AG08396 (cell line): ENCODE data around the gene D2HGDH.
A peak's percentile ranks its signal among the peaks of the same experiment; 100 is the strongest.

ENCODE experiments used
- DNase-seq: peaks from one replicate; pipeline ENCODE4 v3.0.0; 2012; ENCODE audit warnings: low spot score, mixed read lengths

D2HGDH gene

DNA sequence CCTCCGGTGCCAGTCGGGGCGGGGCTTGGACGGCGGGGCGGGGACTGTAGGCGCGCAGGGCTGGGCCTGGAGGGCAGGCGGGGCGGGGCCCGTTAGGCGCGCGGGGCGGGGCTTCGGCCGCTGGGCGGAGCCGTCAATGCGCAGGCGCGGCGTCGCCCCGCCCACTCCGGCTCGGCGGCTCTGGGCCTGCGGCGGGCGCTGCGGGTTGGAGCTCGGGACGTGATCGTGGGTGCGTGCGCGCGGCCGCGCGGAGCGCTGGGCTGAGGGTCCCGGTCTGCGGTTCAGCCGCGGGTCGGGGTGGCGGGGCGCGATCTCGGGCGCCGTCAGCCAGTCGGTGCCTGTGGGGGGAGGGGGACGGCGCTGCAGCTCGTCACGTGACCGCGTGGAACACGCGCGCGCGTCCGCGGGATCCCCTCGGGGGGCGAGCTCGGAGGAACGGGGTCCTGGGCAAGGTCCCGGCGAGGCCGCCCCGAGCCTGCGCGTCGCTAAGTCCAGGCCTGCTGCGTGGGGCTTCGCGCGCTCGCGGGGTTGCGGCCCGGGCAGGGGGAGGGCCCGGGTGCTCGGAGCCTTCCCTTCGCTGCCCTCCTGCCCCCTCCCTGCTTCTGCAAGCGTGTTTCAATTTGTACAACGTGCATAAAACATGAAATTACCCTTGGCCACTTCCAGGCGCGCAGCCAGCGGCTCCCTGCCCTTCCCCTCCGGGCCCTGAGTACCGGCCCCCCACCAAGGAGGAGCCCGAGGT lies at the start of gene D2HGDH:
TSS of gene D2HGDH (plus strand) at position 164 of the 742 bp plus-strand sequence. CDS start 595 bp downstream, outside the sequence.
- peak; percentile 99 for DNase-seq

DNA sequence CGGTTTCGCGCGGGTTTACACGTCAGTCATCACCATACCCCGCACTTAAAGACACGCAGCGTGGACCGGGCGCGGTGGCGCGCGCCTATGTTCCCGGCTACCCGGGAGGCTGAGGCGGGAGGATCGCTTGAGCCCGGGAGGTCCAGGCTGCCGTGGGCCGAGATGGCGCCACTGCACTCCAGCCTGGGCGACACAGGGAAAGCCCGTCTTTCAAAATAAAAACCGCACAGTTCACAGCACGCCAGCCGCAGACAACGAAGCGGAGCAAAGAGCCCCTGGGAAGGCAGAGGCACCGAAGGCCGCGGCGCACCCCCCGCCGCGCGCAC lies 48.1 kb upstream of the D2HGDH start:
- DNase-seq, result no peak

DNA sequence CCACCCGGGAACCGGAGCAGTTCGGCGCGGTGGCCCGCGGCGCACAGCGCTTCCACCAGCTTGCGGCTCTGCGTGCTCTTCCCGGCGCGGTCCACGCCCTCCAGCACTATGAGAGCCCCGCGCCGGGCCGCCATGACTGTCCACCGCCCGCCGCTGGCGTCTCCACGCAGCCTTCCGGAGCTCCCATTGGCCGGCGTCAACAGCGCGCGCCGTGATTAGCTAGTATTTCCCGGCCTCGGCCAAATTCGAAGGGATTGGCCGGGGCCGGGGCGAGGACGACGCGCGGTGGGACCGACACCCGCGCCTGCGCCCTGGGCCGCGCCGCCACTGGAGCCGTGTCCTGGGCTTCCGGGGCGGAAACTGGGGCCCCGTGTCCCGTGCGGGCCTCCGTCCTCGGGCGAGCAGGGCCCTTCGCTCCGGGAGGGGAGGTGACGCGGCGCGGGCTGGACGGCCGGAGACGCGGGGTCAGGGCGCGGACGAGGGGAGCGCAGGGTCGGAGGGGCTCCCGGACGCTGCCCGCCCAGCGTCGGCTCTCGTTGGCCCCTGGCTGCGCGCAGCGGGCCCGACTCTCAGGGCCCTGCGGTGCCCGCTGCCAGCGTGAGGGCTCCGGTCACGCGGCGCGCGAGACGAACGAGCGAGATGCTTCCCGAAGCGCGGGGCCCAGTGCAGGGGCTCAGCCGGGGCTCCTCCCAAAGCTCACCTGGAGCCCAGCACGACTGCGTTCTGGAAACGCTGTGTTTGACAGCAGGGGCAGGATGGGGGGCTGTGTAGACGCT lies 47.6 kb upstream of the D2HGDH start, which contains the start of gene DTYMK:
TSS of gene DTYMK (minus strand) at position 166 of the 776 bp plus-strand sequence. CDS start at position 134, 32 bp downstream.
- peak; percentile 99 for DNase-seq

DNA sequence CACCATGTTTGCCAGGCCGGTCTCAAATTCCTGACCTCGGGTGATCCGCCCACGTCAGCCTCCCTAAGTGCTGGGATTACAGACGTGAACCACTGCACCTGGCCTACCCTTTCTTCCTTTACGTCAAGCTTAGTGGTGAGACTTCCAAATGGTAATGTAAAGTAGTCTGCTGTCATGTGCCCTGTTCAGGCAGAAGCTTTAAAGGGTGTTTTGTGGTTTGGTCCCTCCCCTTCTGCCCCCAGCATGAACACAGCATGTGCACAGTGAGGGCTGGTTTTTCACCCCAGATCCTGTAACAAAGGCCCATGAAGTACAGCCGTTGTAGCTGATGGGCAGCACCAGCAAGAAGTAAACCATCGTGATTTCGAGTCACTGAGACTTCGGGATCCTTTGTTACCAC lies 45.1 kb upstream of the D2HGDH start:
- DNase-seq, result no peak

DNA sequence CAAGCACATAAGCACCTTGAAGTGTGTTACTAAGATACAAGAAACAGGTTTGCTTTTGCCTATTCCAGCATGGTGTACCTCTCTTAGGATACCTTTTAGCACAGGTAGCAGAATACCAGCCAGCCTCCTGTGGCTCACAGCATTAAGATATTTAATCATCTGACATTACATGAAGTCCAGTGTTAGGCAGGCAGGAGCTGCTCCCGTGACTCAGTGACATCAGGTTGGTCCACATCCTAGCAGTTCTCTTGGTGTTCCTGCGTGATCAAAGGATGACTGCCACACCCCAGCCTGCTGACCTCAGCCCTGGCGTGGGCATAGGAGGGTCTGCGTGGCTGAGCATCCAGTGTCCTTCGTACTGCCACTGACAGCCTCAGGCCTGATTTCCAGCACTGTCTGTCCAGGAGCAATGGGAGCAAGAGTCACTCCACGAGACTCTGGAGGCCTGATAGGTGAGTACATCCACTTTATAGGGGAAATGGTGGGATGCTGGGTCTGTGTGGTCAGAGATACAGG lies 44.2 kb upstream of the D2HGDH start:
- DNase-seq, result no peak

DNA sequence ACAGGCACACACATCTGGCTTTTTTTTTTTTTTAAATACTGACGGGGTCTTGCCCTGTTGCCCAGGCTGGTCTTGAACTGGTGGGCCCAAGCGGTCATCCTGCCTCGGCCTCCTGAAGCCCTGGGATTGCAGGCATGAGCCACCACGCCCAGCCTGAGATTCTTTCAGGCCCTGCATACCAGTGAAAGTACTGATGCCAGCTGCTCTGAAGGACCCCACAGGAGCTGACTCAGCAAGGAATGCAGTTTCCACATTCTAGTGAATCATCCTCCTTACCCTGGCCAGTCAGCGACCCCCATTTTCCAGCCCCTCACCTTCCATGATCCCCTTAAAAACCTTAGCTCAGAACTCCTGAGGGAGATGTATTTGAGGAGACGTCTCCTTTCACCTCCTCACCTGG lies 42.0 kb upstream of the D2HGDH start:
- peak; percentile 65 for DNase-seq

DNA sequence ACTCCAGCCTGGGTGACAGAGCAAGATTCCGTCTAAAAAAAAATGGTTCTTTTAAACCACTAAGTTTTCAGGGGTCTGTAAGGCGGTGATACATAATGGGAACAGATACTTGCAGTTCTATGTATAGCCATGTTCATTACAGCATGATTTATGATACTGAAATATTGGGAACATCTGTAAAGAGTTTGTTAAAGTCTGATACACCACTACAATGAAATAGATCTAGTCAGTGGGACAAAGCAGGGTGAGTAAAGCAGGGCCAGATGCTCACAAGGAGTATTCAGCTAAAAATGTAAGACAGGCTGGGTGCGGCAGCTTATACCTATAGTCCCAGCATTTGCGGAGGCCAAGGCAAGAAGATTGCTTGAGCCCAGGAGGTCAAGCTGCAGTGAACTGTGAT lies 38.8 kb upstream of the D2HGDH start:
- DNase-seq, result no peak

DNA sequence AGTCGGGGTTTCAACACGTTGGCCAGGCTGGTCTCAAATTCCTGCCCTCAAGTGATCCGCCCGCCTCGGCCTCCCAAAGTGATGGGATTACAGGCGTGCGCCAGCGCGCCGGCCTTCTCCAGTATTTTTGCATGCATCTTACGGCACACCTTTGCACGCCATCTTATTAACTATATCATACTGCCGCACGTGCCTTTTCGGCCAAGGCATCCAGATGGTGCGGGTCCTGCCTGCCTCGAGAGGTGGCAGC lies 33.4 kb upstream of the D2HGDH start:
- no peak for DNase-seq

DNA sequence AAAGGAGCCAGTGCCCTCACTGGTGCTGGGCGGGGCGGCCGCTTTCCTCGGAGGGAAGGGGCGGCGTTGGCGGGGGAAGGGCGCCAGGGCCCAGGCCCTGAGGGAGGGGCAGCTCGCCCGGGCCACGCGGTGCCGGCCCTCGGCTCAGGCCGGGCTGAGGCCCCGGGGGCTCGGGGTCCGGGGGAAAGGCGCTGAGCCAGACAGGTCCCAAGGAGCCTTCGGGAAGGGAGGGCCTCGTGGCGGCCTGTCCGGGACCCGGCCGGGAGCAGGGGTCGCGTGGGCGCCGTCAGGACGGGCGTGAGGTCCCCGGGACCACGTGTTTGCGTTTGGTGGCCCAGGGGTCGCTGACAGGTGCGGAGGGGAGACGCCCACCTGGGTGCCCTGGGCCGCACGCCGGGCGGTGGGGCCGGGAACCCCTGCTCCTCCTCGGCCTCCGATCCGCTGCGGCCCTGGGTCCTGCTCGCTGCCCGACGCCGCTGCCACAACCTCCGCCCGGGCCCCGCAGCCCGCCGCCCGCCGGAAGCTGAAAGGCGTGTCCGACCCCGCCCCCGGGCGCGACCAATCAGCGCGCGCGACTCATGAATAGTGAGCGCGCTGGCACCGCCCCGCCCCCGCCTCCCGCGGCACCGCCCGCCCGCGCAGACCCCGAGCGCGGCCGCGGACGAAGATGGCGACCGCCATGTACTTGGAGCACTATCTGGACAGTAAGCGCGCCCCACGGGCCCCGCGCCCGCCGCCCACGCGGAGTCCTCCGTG lies 32.9 kb upstream of the D2HGDH start, which contains the start of gene ING5:
TSS of gene ING5 (plus strand) at position 641 of the 756 bp plus-strand sequence. CDS start at position 668, 27 bp downstream.
- DNase-seq, result peak; percentile 96

DNA sequence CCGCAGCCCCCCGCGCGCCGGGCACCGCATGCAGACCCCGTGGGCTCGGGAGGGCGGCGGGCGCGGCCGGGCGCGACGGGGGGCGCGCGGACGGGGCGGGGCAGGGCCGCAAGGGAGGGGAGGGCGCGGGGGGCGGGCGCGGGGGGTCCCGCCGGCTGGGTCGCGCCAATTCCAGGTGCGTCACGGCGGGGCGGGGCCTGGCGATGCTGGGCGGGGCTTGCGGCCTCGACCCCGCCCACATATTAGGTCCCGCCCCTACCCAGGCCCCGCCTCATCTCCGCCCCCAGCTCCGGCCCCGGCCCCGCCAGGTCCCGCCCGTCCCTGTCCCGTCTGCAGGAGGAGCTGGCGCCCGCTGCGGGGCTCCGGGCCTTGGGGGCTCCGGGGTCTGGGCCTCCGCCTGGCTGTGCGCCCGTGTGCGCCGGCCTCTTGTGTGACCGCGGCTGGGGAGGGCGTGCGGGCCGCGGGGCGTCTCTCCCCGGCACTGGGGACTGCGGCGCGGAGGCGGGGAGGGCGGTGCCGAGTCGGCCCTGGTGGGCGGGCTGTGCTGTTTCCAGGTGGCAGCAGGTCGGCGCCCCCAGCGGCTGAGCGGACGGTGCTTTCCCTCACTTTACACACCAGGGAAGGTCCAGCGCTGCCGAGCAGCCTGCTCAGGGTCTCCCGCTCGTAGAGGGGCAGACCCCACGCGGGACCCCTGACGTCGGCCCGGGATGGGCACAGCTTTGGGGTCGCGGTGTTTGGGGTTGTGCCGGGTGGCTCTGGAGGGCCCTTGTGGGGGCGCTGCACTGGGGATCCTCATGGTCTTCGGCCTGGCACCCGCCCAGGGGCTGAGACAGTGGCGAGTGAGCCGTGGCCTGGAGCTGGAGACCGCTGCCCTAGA lies 32.0 kb upstream of the D2HGDH start:
- peak; percentile 97 for DNase-seq

DNA sequence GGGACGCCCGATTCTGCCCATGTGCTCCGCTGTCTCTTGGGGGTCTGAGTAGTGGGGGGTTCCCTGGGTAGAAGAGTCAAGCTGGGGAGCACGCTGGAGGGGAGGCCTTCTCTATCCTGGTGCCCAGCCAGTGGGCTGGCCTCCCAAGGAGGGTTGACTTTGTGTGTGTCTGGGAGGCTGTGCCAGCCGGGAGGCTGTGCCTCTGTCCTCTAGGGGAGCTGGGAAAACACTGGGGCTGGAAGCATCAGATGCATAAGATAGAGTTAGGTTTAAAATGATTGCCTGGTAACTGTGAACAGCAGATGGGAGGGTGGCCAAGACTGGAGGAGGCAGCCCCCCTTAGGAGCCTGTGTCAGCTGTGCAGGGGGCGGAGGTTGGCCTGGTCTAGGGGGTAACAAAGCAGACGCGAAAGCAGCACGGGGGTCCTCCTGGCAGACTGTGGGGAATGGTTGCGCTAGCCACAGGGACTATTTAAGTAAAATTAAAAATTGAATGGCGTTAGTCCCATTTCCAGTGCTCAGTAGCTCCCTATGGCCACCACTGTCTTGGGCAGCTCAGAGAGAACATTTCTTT lies 31.3 kb upstream of the D2HGDH start:
- peak; percentile 51 for DNase-seq

DNA sequence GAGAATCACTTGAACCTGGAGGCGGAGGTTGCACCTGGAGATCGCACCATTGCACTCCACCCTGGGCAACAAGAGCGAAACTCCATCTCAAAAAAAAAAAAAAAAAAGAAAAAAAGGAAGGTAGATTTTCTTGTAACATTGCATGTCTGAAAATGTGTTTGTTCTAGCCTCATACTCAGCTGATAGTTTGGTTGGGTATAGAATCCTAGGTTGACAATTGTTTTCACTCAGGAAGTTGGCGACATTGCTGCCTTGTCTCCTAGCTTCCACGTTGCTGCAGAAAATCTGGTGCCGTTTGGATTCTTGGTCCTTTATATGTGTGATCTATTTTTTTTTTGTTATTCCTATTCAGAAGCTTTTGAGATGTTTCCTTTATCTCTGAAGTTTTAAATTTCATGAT lies 27.9 kb upstream of the D2HGDH start:
- DNase-seq, result no peak

DNA sequence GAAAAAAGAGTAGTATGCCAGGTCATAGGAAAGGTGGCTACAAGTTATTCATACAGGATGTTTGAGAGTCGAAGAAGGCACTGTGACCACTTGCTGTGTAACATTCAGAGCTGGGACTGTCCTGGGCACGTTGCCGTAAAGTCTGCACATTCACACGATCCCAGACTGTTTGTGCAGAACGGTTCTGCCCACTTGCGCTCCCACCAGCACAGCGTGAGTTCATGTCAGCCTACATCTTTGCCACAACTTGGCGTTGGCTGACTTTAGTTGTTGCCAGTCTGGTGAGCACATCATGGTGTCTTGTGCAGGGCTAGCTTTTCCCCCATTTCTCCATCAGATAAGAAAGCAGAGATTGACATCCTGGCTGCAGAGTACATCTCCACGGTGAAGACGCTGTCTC lies 25.6 kb upstream of the D2HGDH start:
- no peak for DNase-seq

DNA sequence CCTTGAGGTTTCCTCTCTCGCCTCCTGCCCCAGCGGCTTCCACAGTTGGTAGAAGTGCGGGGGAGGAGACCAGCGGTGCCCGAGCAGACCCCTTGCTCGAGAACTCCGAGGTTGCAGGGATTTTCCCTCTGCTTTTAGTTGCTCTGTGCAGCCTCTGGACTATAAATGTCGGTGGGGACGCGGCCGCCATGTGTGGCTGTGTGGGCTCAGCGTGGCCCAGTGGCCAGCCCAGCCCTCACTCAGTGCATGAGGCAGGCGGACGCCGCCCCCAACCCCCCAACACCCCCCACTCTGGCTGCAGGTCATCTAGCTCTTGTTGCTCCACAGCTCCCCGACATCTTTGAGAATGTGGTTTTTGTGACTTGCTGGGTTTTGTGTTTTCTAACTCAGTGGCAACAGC lies 15.3 kb upstream of the D2HGDH start:
- no peak for DNase-seq

DNA sequence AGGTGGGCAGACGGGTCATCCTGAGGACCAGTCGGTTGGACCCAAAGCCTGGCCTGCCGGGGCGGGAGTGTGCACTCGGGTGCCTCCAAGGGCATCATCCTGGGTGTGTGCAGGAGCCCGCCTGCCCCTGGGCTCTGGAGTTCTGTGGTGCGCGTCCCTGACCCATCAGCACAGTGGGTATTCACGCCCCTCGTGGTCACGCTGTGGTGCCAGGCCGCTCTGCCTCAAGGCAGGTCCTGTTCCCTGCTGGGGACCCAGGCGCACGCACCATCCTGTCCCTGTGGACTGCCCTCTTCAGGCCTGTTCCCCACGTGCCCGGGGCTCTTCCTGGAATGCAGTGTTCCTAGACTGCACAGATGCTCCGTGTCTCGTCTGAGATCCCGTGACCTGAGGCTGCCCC lies 14.3 kb upstream of the D2HGDH start:
- peak; percentile 7 for DNase-seq

DNA sequence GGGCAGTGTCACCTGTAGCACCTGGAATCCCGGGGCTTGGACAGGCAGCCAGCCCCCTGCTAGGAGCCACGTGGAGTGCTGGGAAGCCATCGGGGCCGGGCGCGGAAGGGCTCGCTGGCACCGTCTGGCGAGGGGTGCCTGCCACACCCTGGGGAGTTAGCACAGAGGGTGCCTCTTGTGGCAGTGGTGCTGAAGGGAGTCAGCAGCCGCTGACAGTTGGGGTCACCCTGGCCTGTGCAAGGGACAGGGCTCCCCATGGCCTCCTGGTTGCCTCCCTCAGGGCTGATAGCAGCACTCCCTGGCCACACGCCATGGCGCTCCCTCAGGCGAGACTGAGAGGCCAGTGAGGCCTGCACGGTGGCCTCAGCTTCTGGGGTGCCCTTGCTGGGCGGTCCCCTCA lies 13.9 kb upstream of the D2HGDH start:
- no peak for DNase-seq

DNA sequence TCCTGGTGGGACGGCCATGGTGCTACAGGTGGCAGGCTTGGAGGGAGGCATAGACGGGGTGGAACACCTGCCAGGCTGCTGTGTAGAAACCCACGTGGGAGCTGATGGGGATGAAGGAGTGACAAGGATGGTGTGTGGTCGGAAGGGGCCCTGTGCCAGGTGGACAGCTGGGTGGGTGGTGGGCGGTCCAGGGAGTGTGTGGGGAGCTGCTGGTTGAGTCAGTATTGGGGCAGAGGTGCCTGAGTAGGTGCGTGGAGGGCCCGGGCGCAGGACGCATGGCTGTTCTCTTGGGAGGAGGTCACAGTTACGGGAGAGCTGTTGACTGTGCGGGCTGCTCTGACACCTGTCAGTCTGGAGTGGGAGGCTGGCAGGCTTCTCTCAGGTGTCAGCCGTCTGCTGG lies 12.6 kb upstream of the D2HGDH start:
- no peak for DNase-seq

DNA sequence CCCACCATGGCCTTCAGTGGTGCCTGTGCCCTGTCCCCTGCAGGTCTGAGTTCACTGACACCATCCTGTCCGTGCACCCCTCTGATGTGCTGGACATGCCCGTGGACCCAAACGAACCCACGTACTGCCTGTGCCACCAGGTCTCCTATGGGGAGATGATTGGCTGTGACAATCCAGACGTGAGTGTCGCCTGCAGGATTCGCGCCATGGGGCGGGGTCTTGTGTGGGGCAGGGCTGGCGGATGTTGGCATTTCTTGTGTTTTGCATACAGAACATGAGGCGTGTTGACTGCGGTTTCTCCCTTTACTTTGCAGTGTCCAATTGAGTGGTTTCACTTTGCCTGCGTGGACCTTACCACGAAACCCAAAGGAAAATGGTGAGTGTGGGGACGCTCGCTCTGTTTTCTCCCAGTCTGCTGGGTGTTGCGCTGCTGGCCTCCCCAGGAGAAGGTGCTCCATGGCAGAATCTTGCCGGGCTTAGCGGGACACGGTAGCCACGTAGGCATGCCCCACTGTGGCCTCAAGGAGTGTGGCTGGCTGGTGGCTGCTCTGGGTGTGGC lies 11.5 kb upstream of the D2HGDH start:
- no peak for DNase-seq

DNA sequence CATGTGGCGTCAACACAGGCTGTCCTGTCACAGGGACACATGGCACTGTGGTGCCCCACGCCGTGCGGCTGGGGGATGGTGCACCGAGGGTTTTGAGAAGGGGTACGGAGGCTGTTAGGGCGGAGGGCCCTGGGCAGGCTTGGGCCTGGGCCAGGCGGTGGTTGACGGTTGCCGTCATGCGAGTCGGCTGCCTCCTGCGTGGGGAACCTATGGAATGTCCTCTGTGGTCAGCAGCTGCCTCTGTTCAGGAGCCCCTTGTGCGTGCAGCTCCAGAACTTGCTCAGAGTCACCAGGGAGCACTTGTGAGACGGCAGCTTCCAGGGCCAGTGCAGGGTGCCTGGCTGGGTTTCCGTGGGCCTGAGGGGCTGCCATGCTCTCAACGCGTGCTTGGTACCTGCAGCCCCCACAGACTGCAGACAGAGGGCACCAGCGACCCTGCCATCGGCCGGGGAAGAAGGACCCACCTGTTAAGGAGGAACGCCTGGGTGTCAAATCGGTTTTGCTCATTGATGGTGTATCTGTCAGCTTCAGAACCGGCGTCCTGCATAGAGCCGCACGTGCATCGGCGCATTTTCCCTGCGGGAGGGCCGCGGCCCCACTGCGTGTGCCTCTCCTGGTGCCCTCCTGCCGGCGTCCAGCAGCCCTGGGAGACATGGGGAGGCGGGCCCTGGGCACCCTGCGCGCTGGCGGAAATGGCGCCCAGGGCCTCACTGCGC lies 10.0 kb upstream of the D2HGDH start:
- DNase-seq, result no peak
